HepG2 (cell line): Measurements from ENCODE around the gene SRRM2. TPM values are rescaled to one million over a fixed set of nuclear protein-coding genes. Genes with fewer than 3 reads are reported as not detected.

ENCODE experiments used
- AKNA ChIP-seq: sonication (generic); formaldehyde crosslinking; IDR thresholded peaks from 2 replicates; pipeline ENCODE4 v1.4.0; 2020; ENCODE audit warnings: missing genetic modification reagents, borderline replicate concordance
- HBP1 ChIP-seq: IDR thresholded peaks from 2 replicates; pipeline ENCODE4 v1.6.1; 2016; ENCODE audit warnings: low read depth, control low read depth
- NFE2 ChIP-seq: sonication (generic); formaldehyde crosslinking; IDR thresholded peaks from 2 replicates; pipeline ENCODE4 v1.4.0; 2020; ENCODE audit warnings: missing genetic modification reagents
- NR2C2 ChIP-seq: sonication (generic); formaldehyde crosslinking; IDR thresholded peaks from 2 replicates; pipeline ENCODE4 v1.4.0; 2020; ENCODE audit warnings: missing genetic modification reagents, mild to moderate bottlenecking, moderate library complexity, borderline replicate concordance
- RAD21 ChIP-seq: fragments of 450-650 bp; formaldehyde crosslinking; IDR thresholded peaks from 2 replicates; pipeline ENCODE4 v1.5.0; 2020; ENCODE audit warnings: mild to moderate bottlenecking
- SMARCE1 ChIP-seq: fragments of 450-650 bp; IDR thresholded peaks from 2 replicates; pipeline ENCODE4 v1.6.1; 2017; ENCODE audit warnings: borderline replicate concordance
- SP2 ChIP-seq: sonication (generic); formaldehyde crosslinking; IDR thresholded peaks from 2 replicates; pipeline ENCODE4 v1.5.1; 2020; ENCODE audit warnings: mild to moderate bottlenecking, missing genetic modification reagents
- TFE3 ChIP-seq: IDR thresholded peaks from 2 replicates; pipeline ENCODE4 v1.6.1; 2016
- ZC3H13 ChIP-seq: sonication (generic); formaldehyde crosslinking; IDR thresholded peaks from 2 replicates; pipeline ENCODE4 v1.8.1; 2023; ENCODE audit warnings: mild to moderate bottlenecking, missing genetic modification reagents, moderate library complexity
- ZNF253 ChIP-seq: sonication (generic); formaldehyde crosslinking; IDR thresholded peaks from 2 replicates; pipeline ENCODE4 v1.8.0; 2022; ENCODE audit warnings: mild to moderate bottlenecking, missing genetic modification reagents, borderline replicate concordance
- ZNF281 ChIP-seq: sonication (generic); formaldehyde crosslinking; IDR thresholded peaks from 2 replicates; pipeline ENCODE4 v1.4.0; 2020; ENCODE audit warnings: missing genetic modification reagents, borderline replicate concordance
- ZNF317 ChIP-seq: sonication (generic); formaldehyde crosslinking; IDR thresholded peaks from 2 replicates; pipeline ENCODE4 v1.5.0; 2020; ENCODE audit warnings: mild to moderate bottlenecking, missing genetic modification reagents
- ZNF329 ChIP-seq: sonication (generic); formaldehyde crosslinking; IDR thresholded peaks from 2 replicates; pipeline ENCODE4 v1.9.0; 2021; ENCODE audit warnings: low read depth, mild to moderate bottlenecking, missing genetic modification reagents
- ZNF431 ChIP-seq: sonication (generic); formaldehyde crosslinking; IDR thresholded peaks from 2 replicates; pipeline ENCODE4 v1.9.0; 2022; ENCODE audit warnings: missing genetic modification reagents, low read depth, mild to moderate bottlenecking, borderline replicate concordance
- ZNF670 ChIP-seq: sonication (generic); formaldehyde crosslinking; IDR thresholded peaks from 2 replicates; pipeline ENCODE4 v1.8.0; 2022; ENCODE audit warnings: mild to moderate bottlenecking, missing genetic modification reagents, borderline replicate concordance
- ZNF75D ChIP-seq: sonication (generic); formaldehyde crosslinking; IDR thresholded peaks from 2 replicates; pipeline ENCODE4 v1.8.1; 2023; ENCODE audit warnings: missing genetic modification reagents, mild to moderate bottlenecking, borderline replicate concordance
- ZNF816 ChIP-seq: sonication (generic); formaldehyde crosslinking; IDR thresholded peaks from 2 replicates; pipeline ENCODE4 v1.8.0; 2022; ENCODE audit warnings: missing genetic modification reagents, mild to moderate bottlenecking, borderline replicate concordance
- polyA plus RNA-seq, 8 experiments: library from polyadenylated mRNA; depleted of rRNA in 3 of 8; stranded (reverse) in 7 of 8; unstranded in 1 of 8; fragments of >200 nt; fragmentation: Illumina TruSeq in 4 of 8; extraction: Trizol in 4 of 8; gene quantifications; 2 replicates each; pipeline versions ENCODE4 v1.2.1 to v1.2.3, GENCODE V29; 2011 to 2016; ENCODE audit warnings: low read depth in 4 of 8, missing spikeins in 1 of 8, mixed read lengths in 1 of 8; ENCODE audit not compliant: insufficient read depth in 1 of 8
- total RNA-seq, 5 experiments: library from RNA; depleted of rRNA; stranded (reverse); fragments of >200 nt; fragmentation: Illumina TruSeq; extraction: Trizol; gene quantifications; 2 replicates each; pipeline ENCODE4 v1.2.3, GENCODE V29; 2016; ENCODE audit warnings: low read depth in 1 of 5

SRRM2 gene
- total and polyA plus RNA-seq, 2 of the 13 experiments (the other 11 are each of a cell fraction or from before 2014, with no cell fraction given) = 50.4 to 112 TPM

- TF ChIP-seq ZNF317 (CRISPR knock-in tag) (no peak), ZC3H13 (CRISPR knock-in tag) (no peak), RAD21 (CRISPR knock-in tag) (peak; percentile 8; the same call in 1 of the 2 replicates), ZNF329 (no peak), NFE2 (no peak), ZNF816 (CRISPR knock-in tag) (no peak), HBP1 (CRISPR knock-in tag) (no peak), ZNF431 (CRISPR knock-in tag) (no peak; the same call in 1 of the 2 replicates), SMARCE1 (no peak), ZNF253 (CRISPR knock-in tag) (0 out of 2 replicates have a peak, but pooled peaks have one; percentile 28), AKNA (CRISPR knock-in tag) (no peak), ZNF281 (no peak; the same call in 1 of the 2 replicates), NR2C2 (CRISPR knock-in tag) (peak; percentile 76), ZNF670 (CRISPR knock-in tag) (no peak), ZNF75D (CRISPR knock-in tag) (no peak), TFE3 (0 out of 2 replicates have a peak, but pooled peaks have one; percentile 6), SP2 (CRISPR knock-in tag) (0 out of 2 replicates have a peak, but pooled peaks have one; percentile 27)
These were observed 31.5 kb upstream of the SRRM2 start (continued) for GRCh38 chr16:2720719-2721633.
